Measurements from ENCODE around the gene LRMDA. TPM values are rescaled to one million over a fixed set of nuclear protein-coding genes. Genes with fewer than 3 reads are reported as not detected.

LRMDA gene
- total and polyA plus RNA-seq, 2 of the 4 experiments (the other 2 are of a cell fraction), result 0.07 TPM; not detected in 1

GRCh38 chr10:76211691-76212090 is 780.3 kb downstream of the LRMDA start:
- H2AK9ac ChIP-seq (replicated peaks; ENCODE audit: low read depth, low read length, poor library complexity), result no peak overlapping the region
- no peak overlapping the region for H2AK5ac ChIP-seq (ENCODE audit: low read depth, low read length)
- no peaks in the 10 kb centered on the region for H3K36me3 ChIP-seq (ENCODE audit: control insufficient read depth, insufficient read depth, low read length)
- H2AFZ ChIP-seq (replicated peaks; ENCODE audit: low read length, poor library complexity), result no peak overlapping the region
- peaks cover 3% of the 10 kb centered on the region for H3K27me3 ChIP-seq (ENCODE audit: control insufficient read depth, insufficient read depth, low read length)
- in situ Hi-C loops (cut with MboI; ENCODE audit: low sequenced_read_pairs) (no loop called here), intact Hi-C loops (cut with micrococcal nuclease) (no loop called here), dilution Hi-C loops (cut with HindIII; ENCODE audit: low sequenced_read_pairs, unreplicated experiment) (no loop called here)
- H3K18ac ChIP-seq (ENCODE audit: low read depth, low read length), result no peak overlapping the region
- H4K20me1 ChIP-seq (ENCODE audit: insufficient read depth, low read length), result no peaks in the 10 kb centered on the region
- no TSS peak for BruUV-seq (replicated peaks)
- H3K4me3 ChIP-seq (ENCODE audit: insufficient read depth, low read depth, low read length), result no peak overlapping the region
- ATAC-seq (ENCODE audit: low read depth) (no peak), DNase-seq (no peak)
- no peak overlapping the region for H4K5ac ChIP-seq (ENCODE audit: low read depth, low read length)
- no peaks in the 10 kb centered on the region for H3K9me3 ChIP-seq (ENCODE audit: control insufficient read depth, insufficient read depth, low read length)
- no peak overlapping the region for H3K4me2 ChIP-seq (ENCODE audit: low read depth, low read length)
- H3K4ac ChIP-seq (ENCODE audit: low read depth, low read length), result no peak overlapping the region
- H3K14ac ChIP-seq (replicated peaks; ENCODE audit: low read depth, low read length), result no peak overlapping the region
- no peak overlapping the region for H4K91ac ChIP-seq (ENCODE audit: insufficient read depth, low read depth, low read length)
- WGBS, 2 experiments (ENCODE audit: extremely low coverage in 2 of 2, insufficient read length in 1 of 2), result no CpG with 5 or more reads among the region's 1 CpG
- H3K79me1 ChIP-seq (ENCODE audit: low read depth in 1 of 2, low read length in 2 of 2), result no peaks in the 10 kb centered on the region
- CTCF ChIA-PET, result interaction anchor here (0.7 kb wide), 1 partner anchor 323 kb away, joined by 3 read pairs; no protein-coding TSS in a partner anchor
- no peak overlapping the region for H3K27ac ChIP-seq (ENCODE audit: insufficient read depth, low read length)
- no peak overlapping the region for H3K9ac ChIP-seq (ENCODE audit: low read depth, low read length)
- H2BK20ac ChIP-seq (ENCODE audit: low read depth, low read length), result no peak overlapping the region
- no peak overlapping the region for H2BK15ac ChIP-seq (ENCODE audit: low read depth, low read length)
- TF ChIP-seq MAFK (IDR thresholded peaks at IDR 0.05; ENCODE audit: low read depth, low read length) (no peak), RAD21 (IDR thresholded peaks at IDR 0.05; ENCODE audit: low read length) (no peak), USF2 (IDR thresholded peaks at IDR 0.05; ENCODE audit: low read depth, low read length) (no peak), SMC3 (IDR thresholded peaks at IDR 0.05; ENCODE audit: low read depth, low read length) (no peak), MAZ (IDR thresholded peaks at IDR 0.05; ENCODE audit: borderline replicate concordance, low read depth, low read length) (no peak), CHD1 (IDR thresholded peaks at IDR 0.05; ENCODE audit: low read depth, low read length) (no peak), CTCF (conservative IDR thresholded peaks at IDR 0.05; ENCODE audit: low read depth, low read length) (no peak), MXI1 (IDR thresholded peaks at IDR 0.05; ENCODE audit: borderline replicate concordance, low read depth, low read length) (no peak), ELK1 (IDR thresholded peaks at IDR 0.05; ENCODE audit: borderline replicate concordance, low read depth, low read length) (no peak), RFX5 (IDR thresholded peaks at IDR 0.05; ENCODE audit: low read depth, low read length) (no peak), FOS (IDR thresholded peaks at IDR 0.05; ENCODE audit: low read depth, low read length) (no peak), NFE2L2 (IDR thresholded peaks at IDR 0.05; ENCODE audit: low read depth, low read length) (no peak), CEBPB (IDR thresholded peaks at IDR 0.05; ENCODE audit: low read depth, low read length) (no peak), POLR2A (IDR thresholded peaks at IDR 0.05; ENCODE audit: low read depth, low read length) (no peak)
- POLR2A ChIA-PET (ENCODE audit: unreplicated experiment), result no interaction called here
- H3K4me1 ChIP-seq (ENCODE audit: control insufficient read depth, insufficient read depth, low read length), result no peaks in the 10 kb centered on the region
- H2BK120ac ChIP-seq (ENCODE audit: low read depth, low read length), result no peak overlapping the region
- no peak overlapping the region for H2BK5ac ChIP-seq (ENCODE audit: low read depth, low read length, poor library complexity, severe bottlenecking)
- no peak overlapping the region for H3K23ac ChIP-seq (ENCODE audit: low read depth, low read length)
- H4K8ac ChIP-seq (ENCODE audit: low read depth in 2 of 2, low read length in 2 of 2), result no peak overlapping the region
- H3K9me1 ChIP-seq (ENCODE audit: insufficient read depth, low read length), result no peaks in the 10 kb centered on the region
- no peak overlapping the region for H3K56ac ChIP-seq (ENCODE audit: extremely low read depth, insufficient read depth, low read length)

Data from IMR-90 (cell line).